Tibial nerve (tissue), 4 donors: Measurements from ENCODE around the gene B3GNT9. TPM values are rescaled to one million over a fixed set of nuclear protein-coding genes. Genes with fewer than 3 reads are reported as not detected.

Experiments
- DNase-seq, 2 donors: peaks; one replicate each; pipeline ENCODE4 v3.0.0-alpha.2; 2019; ENCODE audit warnings: low spot score in 2 of 2
- H3K27ac ChIP-seq, 4 donors: fragments of 200-600 bp; sonication (generic) in 3 of 4; one replicate each; pipeline ENCODE4 v1.5.1; 2017 to 2019; ENCODE audit warnings: mild to moderate bottlenecking in 1 of 4
- H3K27me3 ChIP-seq, 2 donors: fragments of 200-600 bp; sonication (generic) in 1 of 2; one replicate each; pipeline versions ENCODE4 v1.5.1 to v1.6.0; 2017 to 2019
- H3K36me3 ChIP-seq, 3 donors: fragments of 200-600 bp; sonication (generic); one replicate each; pipeline ENCODE4 v1.5.1; 2018 to 2019
- H3K4me1 ChIP-seq, 4 donors: fragments of 200-600 bp; sonication (generic) in 3 of 4; one replicate each; pipeline ENCODE4 v1.5.1; 2017 to 2019
- H3K4me3 ChIP-seq, 4 donors: fragments of 200-600 bp; sonication (generic) in 3 of 4; one replicate each; pipeline ENCODE4 v1.5.1; 2017 to 2019; ENCODE audit warnings: mild to moderate bottlenecking in 1 of 4, moderate library complexity in 1 of 4
- H3K9me3 ChIP-seq, 4 donors: fragments of 200-600 bp; sonication (generic) in 3 of 4; one replicate each; pipeline ENCODE4 v1.5.1; 2017 to 2019
- EP300 ChIP-seq, 2 donors: sonication (generic); formaldehyde crosslinking; IDR thresholded peaks; one replicate each; pipeline ENCODE4 v1.6.1; 2017; ENCODE audit warnings: antibody characterized with exemption in 2 of 2, mild to moderate bottlenecking in 1 of 2
- POLR2A ChIP-seq, 2 donors: fragments of 450-650 bp; IDR thresholded peaks; one replicate each; pipeline ENCODE4 v1.6.1; 2017; ENCODE audit warnings: antibody characterized with exemption in 2 of 2, mild to moderate bottlenecking in 2 of 2, moderate library complexity in 2 of 2
- WGBS, 2 donors: methylation state at CpG; one replicate each; pipeline ENCODE4 v1.1.5; 2018; 5-methylcytosine and 5-hydroxymethylcytosine counted together
- total RNA-seq, 4 donors: library from RNA; depleted of rRNA; stranded (reverse); fragments of >200 nt; gene quantifications; one replicate each; pipeline ENCODE4 v1.1.0, GENCODE V29; 2016
- TF ChIP-seq, protein P1 (sequence below), 5 experiments: fragments of 200-600 bp in 3 of 5; fragments of 450-650 bp in 2 of 5; sonication (generic) in 3 of 5; IDR thresholded peaks; one replicate each; pipeline ENCODE4 v1.5.1; 2016 to 2019; ENCODE audit warnings: antibody characterized with exemption in 5 of 5, mild to moderate bottlenecking in 3 of 5, moderate library complexity in 2 of 5

B3GNT9 gene
- total RNA-seq, 4 donors from 2014 or later: 9.3 to 23.1 (median 18.4) TPM

DNA sequence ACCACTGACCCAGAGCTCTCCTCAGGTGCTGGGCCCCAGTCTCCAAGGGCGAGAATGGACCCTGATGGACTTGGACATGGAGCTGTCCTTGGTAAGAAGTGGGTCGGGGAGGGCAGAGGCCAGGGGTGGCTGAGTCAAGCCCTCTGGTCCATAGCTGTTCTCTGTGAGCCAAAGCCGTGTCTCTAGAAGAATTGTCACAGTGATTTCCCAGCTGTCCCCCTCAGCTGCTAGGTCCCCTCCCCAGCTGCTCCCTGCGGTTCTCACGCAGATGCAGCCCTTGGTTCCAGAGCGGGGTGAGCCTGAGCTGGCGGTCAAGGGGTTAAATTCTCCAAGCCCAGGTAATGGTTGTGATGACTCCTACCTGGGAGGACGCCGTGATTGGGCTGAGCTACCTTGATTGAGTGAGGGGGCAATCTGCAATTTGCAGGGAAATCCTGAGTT is 18.2 kb upstream of the B3GNT9 start:
- WGBS, 2 donors: 21 to 53% methylated on average over 5 to 9 of the region's 9 CpGs
- no peak overlapping the region for H3K4me3 ChIP-seq
- no peaks in the 10 kb centered on the region for H3K36me3 ChIP-seq
- TF ChIP-seq, protein P1, sequence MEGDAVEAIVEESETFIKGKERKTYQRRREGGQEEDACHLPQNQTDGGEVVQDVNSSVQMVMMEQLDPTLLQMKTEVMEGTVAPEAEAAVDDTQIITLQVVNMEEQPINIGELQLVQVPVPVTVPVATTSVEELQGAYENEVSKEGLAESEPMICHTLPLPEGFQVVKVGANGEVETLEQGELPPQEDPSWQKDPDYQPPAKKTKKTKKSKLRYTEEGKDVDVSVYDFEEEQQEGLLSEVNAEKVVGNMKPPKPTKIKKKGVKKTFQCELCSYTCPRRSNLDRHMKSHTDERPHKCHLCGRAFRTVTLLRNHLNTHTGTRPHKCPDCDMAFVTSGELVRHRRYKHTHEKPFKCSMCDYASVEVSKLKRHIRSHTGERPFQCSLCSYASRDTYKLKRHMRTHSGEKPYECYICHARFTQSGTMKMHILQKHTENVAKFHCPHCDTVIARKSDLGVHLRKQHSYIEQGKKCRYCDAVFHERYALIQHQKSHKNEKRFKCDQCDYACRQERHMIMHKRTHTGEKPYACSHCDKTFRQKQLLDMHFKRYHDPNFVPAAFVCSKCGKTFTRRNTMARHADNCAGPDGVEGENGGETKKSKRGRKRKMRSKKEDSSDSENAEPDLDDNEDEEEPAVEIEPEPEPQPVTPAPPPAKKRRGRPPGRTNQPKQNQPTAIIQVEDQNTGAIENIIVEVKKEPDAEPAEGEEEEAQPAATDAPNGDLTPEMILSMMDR (IDR thresholded peaks at IDR 0.05): no peak
- no peak for TF ChIP-seq EP300 (IDR thresholded peaks at IDR 0.05)
- no peak for TF ChIP-seq POLR2A (IDR thresholded peaks at IDR 0.05)
- peaks cover 0 to 65% (median 42%) of the 10 kb centered on the region in 4 donors for H3K4me1 ChIP-seq
- peak overlapping the region in 2 of 4 donors; percentile 83 to 94 for H3K27ac ChIP-seq
- H3K9me3 ChIP-seq: no peaks in the 10 kb centered on the region
- peaks cover 0 to 37% of the 10 kb centered on the region in 2 donors for H3K27me3 ChIP-seq
- DNase-seq: no peak

DNA sequence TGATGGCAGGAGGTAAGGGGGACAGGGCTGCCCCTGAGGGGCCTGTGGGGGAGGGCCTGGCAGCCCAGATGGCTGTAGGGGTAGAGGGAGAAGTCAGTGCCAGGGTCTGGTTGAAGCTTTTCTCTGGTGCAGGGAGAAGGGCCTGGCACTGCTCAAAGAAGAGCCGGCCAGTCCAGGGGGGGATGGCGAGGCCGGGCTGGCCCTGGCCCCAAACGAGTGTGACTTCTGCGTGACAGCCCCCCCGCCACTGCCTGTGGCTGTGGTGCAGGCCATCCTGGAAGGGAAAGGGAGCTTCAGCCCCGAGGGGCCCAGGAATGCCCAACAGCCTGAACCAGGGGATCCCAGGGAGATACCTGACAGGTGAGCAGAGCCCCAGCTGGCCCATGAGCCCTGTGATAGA is 16.8 kb upstream of the B3GNT9 start:
- peaks cover 0 to 51% of the 10 kb centered on the region in 2 donors for H3K27me3 ChIP-seq
- H3K27ac ChIP-seq: no peak overlapping the region
- peaks cover 0 to 68% (median 47%) of the 10 kb centered on the region in 4 donors for H3K4me1 ChIP-seq
- 70 to 84% methylated on average over 6 of the region's 7 CpGs for WGBS, 2 donors
- H3K36me3 ChIP-seq: no peaks in the 10 kb centered on the region
- DNase-seq: no peak
- no peak for TF ChIP-seq EP300 (IDR thresholded peaks at IDR 0.05)
- TF ChIP-seq, protein P1 (IDR thresholded peaks at IDR 0.05): no peak
- TF ChIP-seq POLR2A (IDR thresholded peaks at IDR 0.05): no peak
- no peak overlapping the region for H3K4me3 ChIP-seq
- H3K9me3 ChIP-seq: no peaks in the 10 kb centered on the region

DNA sequence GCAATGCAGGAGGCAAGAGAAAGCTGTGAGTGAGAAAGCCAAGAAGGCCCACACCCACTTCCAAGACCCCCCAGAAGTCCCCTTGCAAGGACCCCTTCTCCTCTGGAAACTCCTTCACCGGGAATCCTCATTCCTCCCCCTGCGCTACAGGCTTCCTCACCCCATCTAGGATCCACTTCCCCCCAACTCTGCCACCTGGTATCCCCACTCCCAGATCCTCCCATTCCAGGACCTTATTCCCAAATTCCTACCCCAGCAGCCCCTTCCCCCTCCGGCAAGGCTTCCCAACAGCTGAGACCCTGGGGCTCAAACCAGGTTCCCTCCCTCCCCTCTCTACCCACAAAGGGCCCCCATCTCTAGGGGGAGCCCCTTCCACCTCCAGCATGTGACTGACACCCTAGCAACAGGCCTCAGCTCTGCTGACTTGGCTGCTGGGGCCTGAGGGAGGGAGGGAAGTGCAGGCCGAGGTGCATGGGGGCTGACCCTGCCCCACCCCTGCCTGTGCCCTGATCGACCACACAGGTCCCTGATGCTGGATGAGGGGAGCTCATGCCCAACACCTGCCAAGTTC is 15.9 kb upstream of the B3GNT9 start:
- WGBS, 2 donors: 55 to 75% methylated on average over 5 of the region's 5 CpGs
- no peak for TF ChIP-seq EP300 (IDR thresholded peaks at IDR 0.05)
- no peak for TF ChIP-seq POLR2A (IDR thresholded peaks at IDR 0.05)
- TF ChIP-seq, protein P1 (IDR thresholded peaks at IDR 0.05): no peak
- DNase-seq: no peak
- Histone ChIP-seq H3K9me3 (no peaks in the 10 kb centered on the region), H3K4me1 (peaks cover 0 to 77% (median 50%) of the 10 kb centered on the region in 4 donors), H3K27ac (peak overlapping the region in 1 of 4 donors; percentile 26), H3K4me3 (no peak overlapping the region), H3K27me3 (peaks cover 0 to 60% of the 10 kb centered on the region in 2 donors), H3K36me3 (no peaks in the 10 kb centered on the region)

DNA sequence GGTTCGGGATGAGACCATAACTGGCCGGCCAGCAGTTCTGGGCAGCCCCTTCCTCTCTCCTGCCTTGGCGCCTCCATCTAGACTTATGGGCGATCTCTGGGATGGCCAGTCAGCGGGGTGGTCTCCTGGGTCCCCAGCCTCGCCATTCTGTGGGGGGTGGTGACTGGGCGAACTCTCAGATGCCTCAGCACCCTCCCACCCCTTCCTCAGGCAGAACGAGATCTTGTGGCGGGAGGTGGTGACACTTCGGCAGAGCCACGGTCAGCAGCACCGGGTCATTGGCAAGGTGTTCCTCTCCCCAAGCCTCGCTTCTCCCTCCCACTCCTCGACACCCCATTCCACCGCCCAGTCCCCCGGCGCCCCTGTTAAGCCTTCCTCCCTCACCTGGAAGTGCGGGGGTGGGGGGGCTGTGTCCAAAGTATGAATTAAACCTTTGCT is 15.3 kb upstream of the B3GNT9 start:
- Histone ChIP-seq H3K36me3 (no peaks in the 10 kb centered on the region), H3K4me1 (peaks cover 0 to 78% (median 51%) of the 10 kb centered on the region in 4 donors), H3K27ac (peak overlapping the region in 1 of 4 donors; percentile 8), H3K27me3 (peaks cover 0 to 66% of the 10 kb centered on the region in 2 donors), H3K4me3 (no peak overlapping the region), H3K9me3 (no peaks in the 10 kb centered on the region)
- no peak for TF ChIP-seq POLR2A (IDR thresholded peaks at IDR 0.05)
- TF ChIP-seq EP300 (IDR thresholded peaks at IDR 0.05): no peak
- TF ChIP-seq, protein P1 (IDR thresholded peaks at IDR 0.05): no peak
- WGBS, 2 donors: 32 to 41% methylated on average over 16 to 17 of the region's 18 CpGs
- DNase-seq: no peak
